ENCODE data around the gene INPP4B. TPM values are rescaled to one million over a fixed set of nuclear protein-coding genes. Genes with fewer than 3 reads are reported as not detected.

Gene INPP4B
- total RNA-seq, 1 donor from 2014 or later = 12.0 TPM

DNA sequence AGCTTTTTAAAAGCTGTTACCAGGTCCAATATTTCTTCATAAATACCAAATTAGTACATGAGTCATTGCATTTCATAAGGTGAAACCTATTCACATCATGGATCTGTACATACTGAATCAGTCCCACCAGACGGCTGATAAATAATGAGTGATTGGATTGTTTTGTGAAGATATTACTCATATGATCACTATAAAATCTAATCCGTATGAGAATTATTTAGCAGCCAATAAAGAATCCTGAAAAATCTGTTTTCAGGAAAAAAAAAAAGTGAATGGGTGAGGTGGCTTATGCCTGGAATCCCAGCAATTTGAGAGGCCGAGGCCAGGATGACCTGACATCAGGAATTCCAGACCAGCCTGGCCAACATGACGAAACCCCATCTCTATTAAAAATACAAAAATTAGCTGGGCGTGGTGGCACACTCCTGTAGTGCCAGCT is 438.1 kb downstream of the INPP4B start:
- TF ChIP-seq, protein P1, sequence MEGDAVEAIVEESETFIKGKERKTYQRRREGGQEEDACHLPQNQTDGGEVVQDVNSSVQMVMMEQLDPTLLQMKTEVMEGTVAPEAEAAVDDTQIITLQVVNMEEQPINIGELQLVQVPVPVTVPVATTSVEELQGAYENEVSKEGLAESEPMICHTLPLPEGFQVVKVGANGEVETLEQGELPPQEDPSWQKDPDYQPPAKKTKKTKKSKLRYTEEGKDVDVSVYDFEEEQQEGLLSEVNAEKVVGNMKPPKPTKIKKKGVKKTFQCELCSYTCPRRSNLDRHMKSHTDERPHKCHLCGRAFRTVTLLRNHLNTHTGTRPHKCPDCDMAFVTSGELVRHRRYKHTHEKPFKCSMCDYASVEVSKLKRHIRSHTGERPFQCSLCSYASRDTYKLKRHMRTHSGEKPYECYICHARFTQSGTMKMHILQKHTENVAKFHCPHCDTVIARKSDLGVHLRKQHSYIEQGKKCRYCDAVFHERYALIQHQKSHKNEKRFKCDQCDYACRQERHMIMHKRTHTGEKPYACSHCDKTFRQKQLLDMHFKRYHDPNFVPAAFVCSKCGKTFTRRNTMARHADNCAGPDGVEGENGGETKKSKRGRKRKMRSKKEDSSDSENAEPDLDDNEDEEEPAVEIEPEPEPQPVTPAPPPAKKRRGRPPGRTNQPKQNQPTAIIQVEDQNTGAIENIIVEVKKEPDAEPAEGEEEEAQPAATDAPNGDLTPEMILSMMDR (conservative IDR thresholded peaks at IDR 0.05; ENCODE audit: low read depth, low read length) = no peak
- DNase-seq (ENCODE audit: low read depth) = peak; percentile 49
- no peak overlapping the region for H3K4me3 ChIP-seq (ENCODE audit: low read depth, low read length)

DNA sequence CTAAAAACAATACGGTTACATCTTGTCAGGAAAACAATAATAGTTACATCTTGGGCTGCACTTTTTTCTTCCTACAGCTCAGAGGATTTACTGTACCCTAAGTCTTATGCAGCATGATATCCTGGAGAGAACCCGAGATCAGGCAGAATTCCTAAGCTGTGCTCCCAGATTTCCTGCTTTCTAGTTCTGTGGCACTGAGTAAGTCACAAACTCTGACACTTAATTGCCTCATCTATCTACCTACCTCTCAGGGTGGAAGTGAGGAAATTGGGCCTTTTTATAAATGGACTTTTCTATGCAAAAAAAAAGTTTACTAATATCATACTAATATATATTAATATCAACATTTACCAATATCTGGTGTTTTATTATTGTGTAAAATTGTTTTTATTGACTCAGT is 438.5 kb downstream of the INPP4B start:
- no peak for DNase-seq (ENCODE audit: low read depth)
- no peak overlapping the region for H3K4me3 ChIP-seq (ENCODE audit: low read depth, low read length)
- TF ChIP-seq, protein P1 (conservative IDR thresholded peaks at IDR 0.05; ENCODE audit: low read depth, low read length) = no peak

DNA sequence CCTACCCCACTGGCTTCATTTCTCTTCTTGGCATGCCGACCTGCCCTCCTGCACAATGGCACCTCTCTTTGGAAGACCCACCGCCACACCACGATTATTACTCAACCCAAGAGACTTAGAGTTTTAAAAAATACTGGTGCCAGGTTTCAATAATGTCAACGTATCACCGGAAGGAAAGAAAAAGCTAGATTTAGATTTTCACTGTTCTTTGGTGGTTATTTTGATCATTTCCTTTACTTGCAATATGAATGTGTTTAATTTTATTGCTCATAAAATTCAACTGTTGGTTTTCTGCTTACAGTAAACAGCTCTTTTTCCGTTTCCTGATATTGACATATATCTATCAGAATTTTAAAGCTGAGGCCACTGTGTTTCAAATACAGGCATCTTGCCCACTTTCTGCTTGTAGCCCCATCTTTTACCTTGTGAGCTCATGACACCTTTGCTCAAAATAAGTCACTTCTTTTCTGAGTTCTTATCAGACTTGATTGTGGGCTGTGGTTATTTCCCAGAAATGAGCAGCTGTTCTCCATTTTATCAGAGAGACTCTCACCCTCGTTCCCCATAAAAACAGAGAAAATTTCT is 439.1 kb downstream of the INPP4B start:
- TF ChIP-seq, protein P1 (conservative IDR thresholded peaks at IDR 0.05; ENCODE audit: low read depth, low read length) = no peak
- H3K4me3 ChIP-seq (ENCODE audit: low read depth, low read length) = no peak overlapping the region
- no peak for DNase-seq (ENCODE audit: low read depth)

DNA sequence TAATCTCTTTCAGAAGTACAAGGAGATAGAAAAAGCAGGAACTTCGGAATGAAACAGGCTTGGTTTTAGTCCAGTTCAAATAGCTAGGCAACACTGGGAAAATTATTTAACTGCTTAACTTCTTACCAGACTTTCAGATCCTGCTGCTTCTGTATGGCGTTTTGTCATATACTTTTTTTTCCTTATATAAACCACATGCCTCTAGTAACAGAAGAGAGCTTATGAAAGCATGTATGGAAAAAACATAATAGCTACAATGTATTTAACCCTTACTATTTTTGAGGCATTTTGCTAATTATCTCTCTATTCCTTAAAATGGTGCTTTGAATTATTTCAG is 439.6 kb downstream of the INPP4B start:
- no peak for DNase-seq (ENCODE audit: low read depth)
- no peak overlapping the region for H3K4me3 ChIP-seq (ENCODE audit: low read depth, low read length)
- TF ChIP-seq, protein P1 (conservative IDR thresholded peaks at IDR 0.05; ENCODE audit: low read depth, low read length) = no peak

DNA sequence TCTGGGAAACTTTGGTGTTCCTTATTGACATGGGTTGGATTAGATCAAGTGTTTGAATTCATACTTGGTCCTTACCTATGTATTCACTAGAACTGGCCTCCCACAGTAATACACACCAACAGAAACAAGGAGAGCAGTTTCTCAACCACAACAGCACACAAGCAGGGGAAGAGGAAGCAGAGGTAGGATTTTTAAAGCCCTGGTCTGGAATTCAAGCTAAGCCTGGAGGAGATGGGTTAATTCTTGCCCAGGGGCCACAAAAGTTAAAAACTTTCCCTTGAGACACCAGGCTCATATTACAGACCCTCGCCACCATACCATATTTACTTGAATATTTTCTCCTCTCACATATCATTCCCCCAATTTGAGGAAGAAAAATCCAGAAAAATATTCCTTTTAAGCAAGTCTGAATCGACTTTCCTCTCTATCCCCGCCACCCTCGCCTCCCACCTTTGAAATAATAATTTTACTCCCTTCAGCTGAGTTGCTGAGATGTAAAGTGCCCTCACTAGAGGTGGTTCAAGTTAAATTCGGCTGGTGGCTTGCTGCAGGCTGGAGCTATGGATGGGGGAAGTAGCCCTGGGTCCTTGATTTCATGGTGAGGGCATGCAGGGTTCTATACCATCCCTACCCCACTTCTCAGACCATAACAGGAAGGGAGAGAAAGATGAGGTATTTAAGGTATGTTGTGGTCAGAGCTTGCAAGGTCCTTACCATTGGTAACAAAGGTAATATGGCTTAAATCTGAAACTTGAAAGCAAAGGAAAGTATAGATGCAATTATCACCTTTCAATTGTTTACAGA is 440.2 kb downstream of the INPP4B start:
- H3K4me3 ChIP-seq (ENCODE audit: low read depth, low read length) = peak overlapping the region; percentile 68
- no peak for DNase-seq (ENCODE audit: low read depth)
- TF ChIP-seq, protein P1 (conservative IDR thresholded peaks at IDR 0.05; ENCODE audit: low read depth, low read length) = no peak

DNA sequence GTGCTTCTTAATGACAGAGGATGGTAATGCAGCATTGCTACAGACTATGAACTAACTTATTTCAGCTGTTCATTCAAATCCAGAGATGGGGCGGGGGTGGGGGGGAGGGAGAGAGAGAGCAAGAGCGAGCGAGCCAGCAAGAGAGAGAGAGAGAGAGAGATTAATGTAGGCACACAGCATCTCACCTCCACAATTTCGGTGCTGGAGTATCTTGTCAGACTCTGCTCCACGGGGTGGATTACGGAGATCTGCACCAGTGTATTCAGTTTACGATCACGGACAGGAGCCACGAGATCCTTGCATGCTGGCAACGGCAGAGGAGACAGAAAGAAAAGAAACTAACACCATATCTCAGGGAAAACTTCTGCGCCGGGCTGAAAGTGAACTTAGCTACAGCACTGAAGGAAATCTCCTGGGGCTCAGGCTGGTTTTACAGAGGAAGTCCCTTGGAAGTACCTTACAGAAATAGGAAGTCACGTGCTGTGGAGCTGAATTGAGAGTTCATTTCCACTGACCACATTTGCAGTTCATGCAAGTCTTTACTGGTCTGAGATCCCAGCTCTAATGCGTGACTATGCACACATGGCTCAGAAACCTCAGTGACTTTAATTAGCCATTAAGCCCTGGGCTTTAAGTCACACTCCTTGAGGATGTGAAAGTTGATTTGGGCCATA is 440.9 kb downstream of the INPP4B start:
- H3K4me3 ChIP-seq (ENCODE audit: low read depth, low read length) = peak overlapping the region; percentile 68
- peak; percentile 58 for DNase-seq (ENCODE audit: low read depth)
- TF ChIP-seq, protein P1 (conservative IDR thresholded peaks at IDR 0.05; ENCODE audit: low read depth, low read length) = no peak

Data from epithelial cell of proximal tubule (primary cell).